ENCODE data around the gene LUZP1. TPM values are rescaled to one million over a fixed set of nuclear protein-coding genes. Genes with fewer than 3 reads are reported as not detected.
A peak's percentile ranks its signal among the peaks of the same experiment; 100 is the strongest.

Gene LUZP1
- polyA plus RNA-seq, 1 of the 3 experiments (the other 2 are of a cell fraction): 8.9 TPM

DNA sequence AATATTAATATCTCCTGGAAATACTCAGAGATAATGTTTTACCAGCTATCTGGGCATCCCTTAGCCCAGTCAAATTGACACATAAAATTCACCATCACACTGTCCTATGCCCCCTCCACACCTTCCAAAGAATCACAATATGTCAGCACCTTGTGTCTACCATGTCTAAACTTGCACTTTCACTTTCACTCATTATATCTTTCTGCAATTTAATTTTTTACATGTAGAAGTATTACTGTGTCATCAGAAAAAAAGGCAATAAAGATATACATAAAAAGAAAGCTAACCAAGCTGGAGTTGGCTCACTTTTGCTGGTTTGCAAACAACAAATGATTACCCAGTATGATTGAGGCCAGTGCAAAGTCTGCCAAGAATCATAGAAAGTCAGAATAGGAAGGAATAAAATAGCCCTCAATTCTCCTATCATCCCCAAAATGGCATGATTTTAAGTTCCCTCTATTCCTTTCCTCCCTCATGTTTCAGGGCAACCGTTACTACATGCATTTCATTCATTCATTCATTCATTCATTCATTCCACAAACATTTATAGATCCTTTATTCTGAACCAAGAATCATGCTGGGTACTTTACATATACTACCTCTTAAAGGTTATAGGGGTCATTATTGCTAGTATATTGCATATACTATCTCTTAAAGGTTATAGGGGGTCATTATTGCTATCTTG lies 5.9 kb upstream of the LUZP1 start:
- Histone ChIP-seq H3K4me2 (no peak overlapping the region), H3K27ac (ENCODE audit: low read depth in 2 of 2, low read length in 1 of 2) (no peak overlapping the region), H3F3A (replicated peaks; ENCODE audit: insufficient read depth) (peaks cover 17% of the 10 kb centered on the region), H3K4me3 (ENCODE audit: low read depth in 2 of 2, low read length in 1 of 2) (no peak overlapping the region), H3K27me3 (ENCODE audit: insufficient read depth) (no peaks in the 10 kb centered on the region), H3K9me3 (no peaks in the 10 kb centered on the region), H2AFZ (ENCODE audit: low read depth) (no peak overlapping the region), H3K9me2 (no peaks in the 10 kb centered on the region), H3K9ac (no peak overlapping the region), H4K20me1 (ENCODE audit: insufficient read depth) (no peaks in the 10 kb centered on the region), H3K36me3 (replicated peaks in 1 of 2; ENCODE audit: control insufficient read depth in 1 of 2, insufficient read depth in 2 of 2, low read length in 1 of 2) (no peaks in the 10 kb centered on the region), H3K4me1 (ENCODE audit: control insufficient read depth in 1 of 2, insufficient read depth in 2 of 2, low read depth in 1 of 2, low read length in 1 of 2) (peaks cover 2 to 8% of the 10 kb centered on the region in 2 experiments), H3K79me2 (ENCODE audit: insufficient read depth) (no peaks in the 10 kb centered on the region)
- DNase-seq: no peak
- POLR2A ChIA-PET: no interaction called here
- CTCF ChIA-PET: interaction anchor here (1.1 to 11.6 kb wide), 4 partner anchors 10 to 75 kb away, joined by 3 to 96 read pairs (median 8); no protein-coding TSS in a partner anchor
- TF ChIP-seq EP300 (IDR thresholded peaks at IDR 0.05; ENCODE audit: borderline replicate concordance in 1 of 2, low read depth in 1 of 2, low read length in 1 of 2) (no peak), POLR2AphosphoS5 (IDR thresholded peaks at IDR 0.05; ENCODE audit: low read depth, low read length) (no peak), FOXM1 (IDR thresholded peaks at IDR 0.05; ENCODE audit: low read depth) (no peak), FOSL2 (IDR thresholded peaks at IDR 0.05; ENCODE audit: borderline replicate concordance, low read depth) (no peak), YY1 (IDR thresholded peaks at IDR 0.05; ENCODE audit: low read depth) (no peak)
- WGBS (ENCODE audit: low lambda C conversion rate): 56% methylated on average over 1 of the region's 1 CpG

DNA sequence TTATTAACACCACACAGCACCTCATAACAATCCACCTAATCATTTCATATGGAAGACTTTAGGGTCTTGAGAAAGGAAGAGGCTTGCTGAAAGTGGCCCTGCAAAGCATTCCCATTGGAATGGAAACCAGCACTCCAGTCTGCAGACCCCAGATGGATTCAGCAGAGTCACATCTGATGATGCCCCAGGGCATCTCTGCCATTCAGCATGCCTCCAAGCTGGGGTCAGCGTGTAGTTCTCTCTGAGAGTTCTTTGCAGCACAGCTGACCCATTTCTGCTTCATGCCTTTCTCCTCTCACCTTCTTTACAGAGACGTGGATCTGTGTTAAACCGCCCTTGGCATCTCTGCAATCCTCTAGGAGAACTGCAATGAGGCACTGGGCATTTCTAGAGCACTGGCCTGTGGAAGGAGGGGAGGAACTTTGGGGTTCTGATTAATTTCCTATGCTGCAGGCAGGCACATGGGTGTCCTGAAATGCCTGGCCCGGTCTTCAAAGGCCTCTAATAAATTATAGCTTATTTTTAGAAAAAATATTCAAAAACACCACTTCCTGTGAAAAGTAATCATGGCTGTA lies 2.6 kb upstream of the LUZP1 start:
- no peak overlapping the region for H3K4me2 ChIP-seq
- peak overlapping the region; percentile 14 to 18; a peak in 2 of 4 replicates for H3K27ac ChIP-seq (ENCODE audit: low read depth in 2 of 2, low read length in 1 of 2)
- no peaks in the 10 kb centered on the region for H3K9me2 ChIP-seq
- no peak overlapping the region for H3K9ac ChIP-seq
- WGBS (ENCODE audit: low lambda C conversion rate): 56% methylated on average over 4 of the region's 4 CpGs
- ChIA-PET POLR2A (no interaction called here), CTCF (interaction anchor here (1.3 to 11.6 kb wide), 2 partner anchors 13 to 72 kb away, joined by 7 to 96 read pairs; no protein-coding TSS in a partner anchor)
- H3F3A ChIP-seq (replicated peaks; ENCODE audit: insufficient read depth): peaks cover 16% of the 10 kb centered on the region
- no peaks in the 10 kb centered on the region for H3K36me3 ChIP-seq (replicated peaks in 1 of 2; ENCODE audit: control insufficient read depth in 1 of 2, insufficient read depth in 2 of 2, low read length in 1 of 2)
- H3K4me3 ChIP-seq (ENCODE audit: low read depth in 2 of 2, low read length in 1 of 2): no peak overlapping the region
- peaks cover 19% of the 10 kb centered on the region for H3K79me2 ChIP-seq (ENCODE audit: insufficient read depth)
- peaks cover 14% of the 10 kb centered on the region for H4K20me1 ChIP-seq (ENCODE audit: insufficient read depth)
- DNase-seq: peak; percentile 60
- H3K9me3 ChIP-seq: no peaks in the 10 kb centered on the region
- peaks cover 10% of the 10 kb centered on the region in 2 experiments for H3K4me1 ChIP-seq (ENCODE audit: control insufficient read depth in 1 of 2, insufficient read depth in 2 of 2, low read depth in 1 of 2, low read length in 1 of 2)
- 0 out of 2 replicates have a peak overlapping the region, but pooled peaks have one; percentile 54 for H2AFZ ChIP-seq (ENCODE audit: low read depth)
- no peaks in the 10 kb centered on the region for H3K27me3 ChIP-seq (ENCODE audit: insufficient read depth)
- TF ChIP-seq, protein P1, sequence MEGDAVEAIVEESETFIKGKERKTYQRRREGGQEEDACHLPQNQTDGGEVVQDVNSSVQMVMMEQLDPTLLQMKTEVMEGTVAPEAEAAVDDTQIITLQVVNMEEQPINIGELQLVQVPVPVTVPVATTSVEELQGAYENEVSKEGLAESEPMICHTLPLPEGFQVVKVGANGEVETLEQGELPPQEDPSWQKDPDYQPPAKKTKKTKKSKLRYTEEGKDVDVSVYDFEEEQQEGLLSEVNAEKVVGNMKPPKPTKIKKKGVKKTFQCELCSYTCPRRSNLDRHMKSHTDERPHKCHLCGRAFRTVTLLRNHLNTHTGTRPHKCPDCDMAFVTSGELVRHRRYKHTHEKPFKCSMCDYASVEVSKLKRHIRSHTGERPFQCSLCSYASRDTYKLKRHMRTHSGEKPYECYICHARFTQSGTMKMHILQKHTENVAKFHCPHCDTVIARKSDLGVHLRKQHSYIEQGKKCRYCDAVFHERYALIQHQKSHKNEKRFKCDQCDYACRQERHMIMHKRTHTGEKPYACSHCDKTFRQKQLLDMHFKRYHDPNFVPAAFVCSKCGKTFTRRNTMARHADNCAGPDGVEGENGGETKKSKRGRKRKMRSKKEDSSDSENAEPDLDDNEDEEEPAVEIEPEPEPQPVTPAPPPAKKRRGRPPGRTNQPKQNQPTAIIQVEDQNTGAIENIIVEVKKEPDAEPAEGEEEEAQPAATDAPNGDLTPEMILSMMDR (IDR thresholded peaks at IDR 0.05): no peak
- TF ChIP-seq EZH2phosphoT487 (IDR thresholded peaks at IDR 0.05; ENCODE audit: borderline replicate concordance, low read depth): no peak
- TF ChIP-seq, protein P2, sequence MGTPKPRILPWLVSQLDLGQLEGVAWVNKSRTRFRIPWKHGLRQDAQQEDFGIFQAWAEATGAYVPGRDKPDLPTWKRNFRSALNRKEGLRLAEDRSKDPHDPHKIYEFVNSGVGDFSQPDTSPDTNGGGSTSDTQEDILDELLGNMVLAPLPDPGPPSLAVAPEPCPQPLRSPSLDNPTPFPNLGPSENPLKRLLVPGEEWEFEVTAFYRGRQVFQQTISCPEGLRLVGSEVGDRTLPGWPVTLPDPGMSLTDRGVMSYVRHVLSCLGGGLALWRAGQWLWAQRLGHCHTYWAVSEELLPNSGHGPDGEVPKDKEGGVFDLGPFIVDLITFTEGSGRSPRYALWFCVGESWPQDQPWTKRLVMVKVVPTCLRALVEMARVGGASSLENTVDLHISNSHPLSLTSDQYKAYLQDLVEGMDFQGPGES (IDR thresholded peaks at IDR 0.05; ENCODE audit: low read depth, low read length): no peak
- TF ChIP-seq, protein P3, sequence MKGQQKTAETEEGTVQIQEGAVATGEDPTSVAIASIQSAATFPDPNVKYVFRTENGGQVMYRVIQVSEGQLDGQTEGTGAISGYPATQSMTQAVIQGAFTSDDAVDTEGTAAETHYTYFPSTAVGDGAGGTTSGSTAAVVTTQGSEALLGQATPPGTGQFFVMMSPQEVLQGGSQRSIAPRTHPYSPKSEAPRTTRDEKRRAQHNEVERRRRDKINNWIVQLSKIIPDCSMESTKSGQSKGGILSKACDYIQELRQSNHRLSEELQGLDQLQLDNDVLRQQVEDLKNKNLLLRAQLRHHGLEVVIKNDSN (IDR thresholded peaks at IDR 0.05; ENCODE audit: borderline replicate concordance, low read depth): no peak
- no peak for TF ChIP-seq TAF1 (IDR thresholded peaks at IDR 0.05; ENCODE audit: borderline replicate concordance, low read depth, low read length)
- no peak for TF ChIP-seq TCF12 (IDR thresholded peaks at IDR 0.05)
- TF ChIP-seq MEF2A (IDR thresholded peaks at IDR 0.05; ENCODE audit: borderline replicate concordance, low read depth): no peak
- TF ChIP-seq FOSL2 (IDR thresholded peaks at IDR 0.05; ENCODE audit: borderline replicate concordance, low read depth): no peak
- TF ChIP-seq ELF1 (IDR thresholded peaks at IDR 0.05): no peak
- TF ChIP-seq FOXJ3 (CRISPR knock-in tag; IDR thresholded peaks at IDR 0.05): no peak
